Measurements from ENCODE around the gene DNM3.
"Not testable (repeated sequence)": the region's sequence is repeated elsewhere in the genome, so short reads cannot be mapped to it uniquely, and the experiment has no call there.

Gene DNM3

DNA sequence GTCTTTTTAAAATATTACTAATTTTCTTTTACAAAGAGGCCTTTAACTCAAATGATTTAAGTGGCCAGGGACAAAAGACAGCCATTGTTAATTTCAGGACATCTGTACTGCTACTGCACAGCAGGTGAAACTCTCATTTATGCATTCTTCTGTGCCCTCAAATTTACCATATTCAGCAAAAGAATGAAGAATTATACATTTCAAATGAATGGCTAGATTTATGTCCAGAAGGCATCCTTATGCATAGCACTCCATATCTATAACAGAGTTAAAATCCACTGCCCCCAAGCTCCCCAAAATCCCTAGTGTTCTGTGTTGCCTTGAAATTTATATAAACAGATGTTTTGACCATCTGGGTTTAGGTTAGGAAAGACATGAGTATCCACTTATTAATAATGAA, 202.6 kb downstream of the DNM3 start:
- no peak for DNase-seq

DNA sequence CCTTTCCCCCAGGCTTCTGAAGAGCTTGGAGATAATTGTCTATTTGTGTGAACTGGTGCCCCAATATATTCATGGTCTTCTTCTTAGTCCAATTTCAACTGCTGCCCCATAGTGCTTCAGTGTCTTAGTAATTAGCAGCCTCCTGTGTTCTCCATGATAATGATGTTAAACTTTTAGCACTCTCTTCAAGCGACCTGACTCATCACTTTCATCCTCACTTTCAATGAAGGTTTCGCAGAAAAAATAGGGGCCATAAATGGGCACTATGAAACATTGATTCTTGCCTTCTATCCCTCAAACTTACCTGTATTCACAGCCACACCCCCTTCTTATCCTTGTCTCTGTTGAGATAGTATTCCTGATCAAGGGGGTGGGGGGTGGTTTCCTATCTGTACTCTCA, 210.6 kb downstream of the DNM3 start:
- DNase-seq, result no peak

DNA sequence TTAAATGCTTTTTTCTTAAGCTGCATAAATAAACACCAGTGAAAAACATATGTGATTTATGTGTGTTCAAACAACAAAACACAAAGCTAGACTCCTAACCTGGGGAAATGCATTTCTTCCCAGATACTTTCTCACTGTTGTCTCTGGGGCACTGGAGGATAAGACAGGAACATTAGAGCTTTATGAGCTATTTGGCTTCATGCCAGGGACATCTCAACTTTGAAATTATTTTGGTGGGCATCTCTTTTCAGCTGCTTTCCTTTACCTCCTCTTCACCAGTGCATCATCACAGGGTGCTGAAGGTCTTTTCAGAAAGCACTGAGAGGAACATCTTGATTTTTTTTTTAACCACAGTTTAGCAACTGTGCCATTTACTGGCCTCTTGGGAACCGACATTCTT, 212.9 kb downstream of the DNM3 start:
- DNase-seq, result peak; percentile 80

DNA sequence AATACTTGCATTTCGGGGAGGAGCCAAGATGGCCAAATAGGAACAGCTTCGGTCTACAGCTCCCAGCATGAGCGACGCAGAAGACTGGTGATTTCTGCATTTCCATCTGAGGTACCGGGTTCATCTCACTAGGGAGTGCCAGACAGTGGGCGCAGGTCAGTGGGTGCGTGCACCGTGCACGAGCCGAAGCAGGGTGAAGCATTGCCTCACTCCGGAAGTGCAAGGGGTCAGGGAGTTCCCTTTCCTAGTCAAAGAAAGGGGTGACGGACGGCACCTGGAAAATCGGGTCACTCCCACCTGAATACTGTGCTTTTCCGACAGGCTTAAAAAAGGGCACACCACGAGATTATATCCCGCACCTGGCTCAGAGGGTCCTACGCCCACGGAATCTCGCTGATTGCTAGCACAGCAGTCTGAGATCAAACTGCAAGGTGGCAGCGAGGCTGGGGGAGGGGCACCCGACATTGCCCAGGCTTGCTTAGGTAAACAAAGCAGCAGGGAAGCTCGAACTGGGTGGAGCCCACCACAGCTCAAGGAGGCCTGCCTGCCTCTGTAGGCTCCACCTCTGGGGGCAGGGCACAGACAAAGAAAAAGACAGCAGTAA, 214.6 kb downstream of the DNM3 start:
- DNase-seq, result not testable (repeated sequence)

DNA sequence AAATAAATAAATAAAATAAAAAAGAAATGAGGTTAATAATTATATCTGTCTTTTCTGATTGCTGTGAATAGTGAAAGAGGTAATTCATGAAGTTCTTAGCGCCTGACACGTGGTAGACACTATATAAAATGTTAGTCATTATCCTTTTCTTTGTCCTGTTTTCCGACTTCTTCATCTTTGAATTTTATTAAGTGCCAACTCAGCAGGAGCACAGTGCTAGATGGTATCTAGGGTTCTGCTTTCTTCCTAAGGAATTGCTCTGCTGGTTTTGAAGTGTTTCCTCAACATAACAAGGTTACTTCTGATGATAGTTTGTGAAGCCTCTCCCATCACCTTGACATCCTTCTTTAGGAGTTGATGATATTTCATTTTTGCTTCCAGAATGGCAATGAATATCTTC, 227.0 kb downstream of the DNM3 start:
- no peak for DNase-seq

DNA sequence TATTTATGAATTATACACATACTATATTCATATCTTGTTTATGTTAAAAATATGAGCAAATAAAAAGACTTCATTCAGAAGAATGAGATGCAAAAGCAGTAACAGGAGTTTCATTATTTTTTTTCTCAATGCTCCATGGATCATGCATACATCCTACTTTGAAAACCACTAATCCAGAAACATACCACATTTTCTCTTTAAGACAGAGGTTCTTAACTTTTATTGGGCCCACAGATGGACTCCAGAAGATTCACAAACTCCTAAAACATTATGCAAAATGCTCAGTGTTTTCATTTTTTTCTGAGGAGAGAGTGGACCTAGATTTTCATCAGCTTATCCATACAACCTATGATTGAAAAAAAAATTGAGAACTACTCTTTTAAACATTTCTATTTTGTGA, 227.8 kb downstream of the DNM3 start:
- no peak for DNase-seq

DNA sequence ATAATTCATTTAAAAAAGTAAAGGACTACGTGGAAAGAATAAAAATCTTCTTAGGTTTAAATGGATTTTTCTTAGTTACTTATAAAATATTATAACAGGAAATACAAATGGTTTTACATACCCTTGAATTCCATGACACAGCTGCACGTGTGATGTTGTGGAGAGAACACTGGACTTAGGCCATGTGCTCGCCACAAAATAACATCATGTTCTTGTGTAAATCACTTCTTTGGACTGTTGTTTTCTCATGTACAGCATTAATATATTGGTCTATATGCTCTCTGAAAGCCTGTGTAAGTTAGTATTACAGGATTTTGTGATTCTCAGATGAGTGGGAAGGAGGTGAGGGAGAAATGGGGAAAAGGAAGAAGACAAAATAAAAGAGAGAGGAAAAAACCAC, 228.2 kb downstream of the DNM3 start:
- no peak for DNase-seq

DNA sequence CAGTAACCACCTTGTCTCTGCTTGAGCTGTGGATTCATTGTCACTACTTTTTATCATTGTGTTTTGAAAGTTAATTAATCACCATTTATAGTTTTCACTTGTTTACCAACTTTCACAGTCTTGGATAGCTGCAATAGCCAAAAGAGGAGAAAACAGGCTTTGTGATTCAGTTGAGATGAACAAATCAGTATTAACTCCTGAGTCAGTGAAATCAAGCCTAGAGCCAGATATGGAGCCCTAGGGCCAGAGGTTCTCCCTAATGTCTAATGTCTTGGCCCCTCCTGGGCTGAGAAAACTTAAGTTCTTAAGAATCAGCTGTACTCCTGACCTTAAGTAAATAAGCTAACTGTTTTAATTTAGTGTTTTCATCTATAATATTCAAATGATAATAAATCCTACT, 228.8 kb downstream of the DNM3 start:
- DNase-seq, result no peak

DNA sequence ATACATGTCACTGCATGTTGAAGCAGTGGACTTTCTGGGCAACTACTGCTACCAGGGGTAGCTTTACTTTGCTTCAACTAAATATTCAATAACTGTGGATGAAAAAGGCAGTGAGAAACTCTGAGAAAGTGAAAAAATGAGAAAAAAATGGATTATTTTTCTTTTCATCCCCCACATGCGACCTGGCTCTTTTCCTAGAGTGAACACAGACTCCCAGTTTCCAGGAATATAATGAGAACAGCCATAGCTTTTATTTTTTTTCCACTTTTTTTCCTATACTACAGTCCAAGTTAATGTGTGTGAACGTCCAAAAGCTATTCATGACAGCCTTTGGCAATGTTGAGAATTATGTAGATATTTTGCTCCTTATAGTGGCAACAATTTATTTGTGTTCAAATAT, 230.4 kb downstream of the DNM3 start:
- no peak for DNase-seq

DNA sequence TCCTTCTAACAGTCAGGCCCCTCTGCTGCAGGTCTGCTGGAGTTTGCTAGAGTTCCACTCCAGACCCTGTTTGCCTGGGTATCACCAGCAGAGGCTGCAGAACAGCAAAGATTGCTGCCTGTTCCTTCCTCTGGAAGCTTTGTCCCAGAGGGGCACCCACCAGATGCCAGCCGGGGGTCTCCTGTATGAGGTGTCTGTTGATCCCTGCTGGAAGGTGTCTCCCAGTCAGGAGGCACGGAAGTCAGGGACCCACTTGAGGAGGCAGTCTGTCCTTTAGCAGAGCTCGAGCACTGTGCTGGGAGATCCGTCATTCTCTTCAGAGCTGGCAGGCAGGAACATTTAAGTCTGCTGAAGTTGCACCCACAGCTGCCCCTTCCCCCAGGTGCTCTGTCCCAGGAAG, 238.6 kb downstream of the DNM3 start:
- not testable (repeated sequence) for DNase-seq

DNA sequence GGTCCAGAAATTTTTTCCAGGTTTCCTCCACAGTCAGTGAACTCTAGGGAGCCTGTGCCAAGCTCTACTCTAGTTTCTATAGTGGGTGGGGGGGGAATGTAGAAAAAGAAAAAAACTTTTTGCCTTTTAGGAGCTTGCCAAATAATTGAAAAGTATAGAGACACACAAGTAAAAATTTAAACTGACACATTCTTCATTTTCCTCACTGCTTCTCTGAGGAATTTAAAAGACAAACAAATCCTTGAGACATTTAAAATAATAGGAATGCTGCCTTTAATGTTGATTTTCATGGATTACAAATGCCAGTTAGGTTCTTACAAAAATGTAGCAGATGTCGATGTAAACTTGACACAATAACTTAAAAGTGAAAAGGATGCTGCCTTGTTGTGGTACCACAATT, 241.9 kb downstream of the DNM3 start:
- no peak for DNase-seq

DNA sequence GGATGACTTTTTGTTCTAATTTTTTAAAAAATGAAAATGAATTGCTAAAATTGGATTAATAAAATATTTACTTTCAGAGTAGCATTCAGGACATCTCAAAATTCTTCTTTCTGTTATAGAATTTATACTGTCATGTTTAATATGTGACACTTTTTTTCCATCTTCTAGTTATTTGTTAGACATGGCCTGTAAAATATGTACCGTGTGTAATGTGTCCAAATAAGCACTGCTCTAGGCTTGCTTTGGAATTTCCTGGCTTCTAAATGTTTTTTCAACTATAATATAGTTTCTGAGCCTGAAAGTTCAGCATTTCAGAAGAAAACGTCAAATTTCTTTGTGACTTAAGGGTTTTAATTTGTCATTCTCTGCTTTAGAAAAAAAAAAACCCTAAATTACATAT, 243.6 kb downstream of the DNM3 start:
- no peak for DNase-seq

DNA sequence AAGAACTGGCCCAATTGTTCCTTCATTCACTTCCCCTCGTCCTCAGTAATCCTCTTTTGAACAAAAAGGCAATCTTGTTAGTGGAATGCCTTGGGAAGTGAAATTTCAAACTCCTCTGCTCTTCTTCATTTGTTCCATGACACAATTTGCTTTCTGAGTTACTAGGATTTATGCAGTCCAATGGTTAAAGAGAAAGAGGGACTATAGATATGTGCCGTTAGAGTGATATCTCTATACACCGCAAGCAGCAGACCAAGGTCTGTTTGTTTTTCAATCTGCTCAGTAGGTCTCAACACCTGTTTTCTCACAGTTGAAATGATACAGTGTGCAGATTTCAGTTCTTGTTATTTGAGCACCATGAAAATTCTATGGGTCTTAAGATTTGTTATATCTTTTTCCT, 244.0 kb downstream of the DNM3 start:
- peak; percentile 20 for DNase-seq

DNA sequence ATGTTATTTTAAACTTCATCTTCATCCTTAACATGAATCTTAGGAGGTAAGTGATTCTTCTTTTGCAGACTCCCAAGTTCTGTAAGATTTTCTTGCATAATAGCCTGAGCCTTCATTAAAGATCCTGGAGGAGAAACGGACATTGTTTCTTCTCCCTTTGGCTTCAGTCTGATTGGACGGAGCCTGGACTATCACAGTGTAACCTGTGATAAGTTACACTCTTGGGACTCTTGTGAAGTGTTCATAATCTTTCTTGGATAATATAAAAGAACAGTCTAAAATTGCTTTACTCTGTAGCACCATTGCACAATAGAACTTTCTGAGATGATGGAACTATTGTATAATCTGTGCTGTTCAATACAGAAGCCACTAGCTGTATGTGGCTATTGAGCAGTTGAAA, 244.8 kb downstream of the DNM3 start:
- DNase-seq, result no peak

DNA sequence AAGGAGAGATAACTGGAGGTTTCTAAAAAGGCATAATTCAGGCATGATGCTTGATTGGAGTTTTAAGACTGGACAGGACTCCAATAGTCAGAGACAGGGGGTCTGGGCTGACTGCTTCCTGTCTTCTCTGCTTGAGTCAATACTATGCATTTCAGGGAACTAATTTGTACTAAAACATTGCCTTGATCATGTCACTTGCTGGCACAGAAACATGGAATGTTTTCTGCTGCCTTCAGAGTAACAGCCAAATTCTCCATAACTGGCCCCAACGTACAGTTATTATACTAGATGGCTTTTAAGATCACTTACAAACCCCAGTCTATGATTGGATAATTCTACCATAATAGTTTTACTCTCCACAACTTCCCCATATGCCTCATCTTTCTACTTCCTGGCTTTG, 247.0 kb downstream of the DNM3 start:
- no peak for DNase-seq

DNA sequence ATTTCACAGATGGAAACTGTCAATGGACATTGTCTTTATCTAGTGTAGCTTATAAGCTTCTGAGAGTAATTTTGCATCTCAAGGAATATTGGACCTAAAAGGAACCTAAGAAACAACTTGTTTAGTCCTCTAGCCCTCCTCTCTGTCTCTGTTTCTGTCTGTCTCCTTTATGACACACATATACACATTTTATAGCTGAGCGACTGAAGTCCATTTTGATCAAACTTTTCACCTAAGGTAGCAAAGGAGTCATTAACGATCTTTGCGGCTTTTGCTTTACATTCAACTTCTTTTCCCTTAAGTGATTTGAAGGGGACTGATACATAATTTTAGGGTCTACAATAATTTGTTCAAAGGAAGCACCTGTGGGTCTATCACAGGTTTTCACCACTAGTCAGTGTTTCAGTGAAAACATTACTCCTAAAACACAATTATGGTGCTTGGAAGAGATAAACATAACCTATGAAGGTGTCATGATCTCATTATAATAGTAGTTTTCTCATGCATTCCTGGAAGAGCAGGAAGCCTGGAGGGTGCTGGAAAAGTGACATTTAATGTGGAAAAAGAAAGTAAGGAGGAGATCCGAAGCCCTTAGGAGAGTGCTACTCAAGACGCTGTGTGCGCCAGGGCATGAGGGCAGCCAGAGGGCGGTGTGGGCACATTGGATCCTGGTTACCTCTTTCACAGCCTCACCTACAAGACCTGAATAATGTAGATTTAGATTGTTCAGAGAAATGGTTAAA, 248.6 kb downstream of the DNM3 start:
- peak; percentile 68 for DNase-seq

DNA sequence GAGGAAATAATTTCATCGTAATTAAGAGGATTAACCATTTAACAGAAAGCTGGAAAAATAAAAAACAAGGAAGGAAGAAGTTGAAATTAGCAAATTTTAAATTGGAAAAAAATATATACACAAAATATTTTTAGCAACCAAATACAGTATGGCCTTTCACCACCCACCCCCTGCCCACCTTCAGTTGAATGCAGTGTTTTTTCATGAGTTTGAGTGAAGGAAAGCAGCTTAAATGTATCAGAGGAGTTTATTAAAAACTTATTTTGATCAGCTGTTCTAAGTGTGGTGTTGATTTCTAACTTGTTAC, 249.2 kb downstream of the DNM3 start:
- no peak for DNase-seq

DNA sequence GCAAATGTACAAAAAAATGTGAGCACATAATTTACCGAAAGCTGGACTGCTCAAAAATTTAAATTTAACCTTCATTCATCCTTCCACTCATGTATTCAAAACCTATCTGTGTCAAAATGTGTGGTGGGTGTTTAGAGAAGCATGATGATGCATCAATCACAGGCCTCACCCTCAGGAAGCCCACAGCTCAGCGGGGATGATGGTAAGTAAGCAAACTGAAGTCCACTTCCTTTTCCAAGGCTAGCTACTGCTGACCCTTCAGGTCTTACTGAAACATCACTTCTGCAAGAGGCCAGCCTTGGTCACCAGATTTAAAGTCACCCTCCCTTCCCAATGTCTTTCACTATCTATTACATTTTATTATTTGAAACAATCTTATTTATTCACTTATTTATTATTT, 254.5 kb downstream of the DNM3 start:
- DNase-seq, result no peak

DNA sequence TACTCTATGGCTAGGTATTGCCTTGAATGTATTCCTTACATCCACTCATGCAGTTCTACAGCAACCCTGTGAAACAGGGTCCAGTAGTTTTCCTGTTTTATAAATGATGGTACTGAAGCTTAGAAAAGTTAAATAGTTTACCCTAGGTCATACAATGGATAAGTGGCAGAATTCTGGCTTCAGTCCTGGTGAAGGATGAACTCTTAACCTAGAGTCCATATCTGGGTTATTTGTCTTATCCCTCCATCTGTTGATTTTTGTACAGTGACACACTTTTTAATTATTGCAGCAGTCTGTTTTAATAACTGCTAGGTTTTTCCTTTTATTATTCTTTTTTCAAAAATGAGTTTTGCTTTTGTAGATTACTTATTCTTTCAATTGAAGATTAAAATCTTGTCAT, 263.9 kb downstream of the DNM3 start:
- DNase-seq, result peak; percentile 45

DNA sequence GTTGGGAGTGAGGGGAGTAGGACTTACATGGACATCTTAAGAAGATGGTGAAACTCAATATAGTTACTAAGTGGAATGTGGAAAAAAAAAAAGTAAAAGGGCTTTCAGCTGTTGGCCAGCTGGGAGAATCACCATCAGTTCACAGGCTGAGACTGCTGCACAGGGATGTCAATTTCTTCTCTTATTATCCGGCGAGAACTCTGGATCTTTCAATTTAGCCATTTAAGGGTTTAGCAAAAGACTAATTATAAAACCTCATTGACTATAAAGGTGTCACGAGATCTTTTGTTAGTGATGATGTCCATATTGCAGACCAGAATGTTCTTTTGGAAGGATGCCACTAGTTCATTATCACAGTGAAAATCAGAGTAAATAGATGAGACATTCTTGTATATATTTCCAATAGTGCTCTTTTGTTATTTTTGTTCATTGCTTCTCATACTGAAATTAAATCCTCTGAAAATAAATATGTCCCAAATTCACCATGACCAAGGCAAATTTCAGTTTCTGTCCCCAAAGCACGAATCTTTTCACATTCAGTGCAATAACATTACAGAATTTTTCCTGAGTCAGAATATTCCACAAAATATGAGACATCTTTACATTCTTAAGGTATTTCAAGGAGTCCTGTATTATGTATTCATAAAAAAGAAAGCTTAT, 266.1 kb downstream of the DNM3 start:
- DNase-seq, result peak; percentile 65

DNA sequence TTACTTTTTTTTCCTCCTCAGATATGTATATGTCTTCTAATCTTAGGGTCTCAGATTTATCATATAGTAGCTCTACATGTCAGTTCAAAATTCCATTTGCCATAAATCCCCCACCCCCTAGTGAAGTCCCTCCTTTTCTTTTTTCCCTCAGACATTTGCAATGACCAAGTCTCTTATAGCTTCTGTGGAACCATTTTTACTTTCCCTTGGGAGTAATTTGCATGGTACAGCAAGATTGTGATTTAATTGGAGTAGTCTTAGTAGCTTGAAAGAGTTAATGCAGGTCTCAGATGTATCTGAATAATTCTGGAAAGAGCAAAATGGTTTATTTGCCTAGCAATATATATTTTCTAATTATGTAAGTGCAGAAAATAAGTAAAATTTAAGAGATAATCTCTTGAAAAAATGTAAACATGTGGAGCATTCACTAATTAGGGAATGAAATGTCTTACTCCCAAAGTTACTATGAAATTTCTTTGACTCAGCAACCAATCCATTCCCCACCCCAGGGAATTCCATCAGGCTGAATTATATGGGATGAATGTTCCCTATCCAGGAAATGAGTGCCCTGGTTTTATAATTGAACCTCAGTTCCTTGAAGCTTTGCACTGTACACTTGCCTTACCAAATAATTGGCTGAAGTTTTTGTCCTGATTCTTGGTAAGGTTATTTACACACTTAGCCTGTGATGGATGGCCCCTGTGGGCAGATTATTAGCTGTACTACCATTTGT, 267.0 kb downstream of the DNM3 start:
- DNase-seq, result peak; percentile 67

DNA sequence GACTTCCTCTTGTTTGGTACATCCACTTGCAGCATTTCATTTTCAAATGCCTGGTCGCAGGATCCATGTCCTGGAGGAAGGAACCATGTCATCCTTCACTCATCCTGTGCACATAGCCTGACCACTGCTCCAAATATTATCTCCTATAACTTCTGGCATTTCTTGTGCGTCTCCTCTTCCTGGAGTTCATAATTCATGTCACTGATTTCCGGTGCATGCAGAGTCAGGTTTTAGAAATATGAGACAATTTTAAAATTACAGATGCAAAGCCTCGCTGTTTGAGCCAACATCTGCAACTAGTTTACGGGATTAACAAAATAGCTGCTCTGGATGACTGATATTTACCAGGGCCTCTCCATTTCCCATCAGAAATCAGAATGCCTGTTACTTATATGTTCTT, 268.1 kb downstream of the DNM3 start:
- peak; percentile 37 for DNase-seq

DNA sequence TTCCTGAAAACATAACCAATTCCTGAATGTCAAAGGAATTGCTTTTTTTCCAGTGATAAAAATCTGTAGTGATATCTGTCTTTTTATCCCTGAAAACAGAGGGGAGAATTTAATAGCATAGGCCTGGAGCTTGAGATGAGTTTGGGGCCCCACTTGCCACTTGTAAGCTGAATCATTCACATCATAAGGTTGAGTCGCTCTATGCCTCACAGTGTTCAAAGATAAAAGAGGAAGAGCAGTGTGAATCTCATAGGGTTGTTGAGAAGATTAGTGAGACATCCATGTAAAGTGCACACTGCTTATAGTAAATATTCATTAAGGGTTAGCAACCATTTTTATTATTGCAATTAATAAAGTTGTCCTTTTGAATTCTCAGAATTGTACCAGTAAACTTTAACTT, 271.3 kb downstream of the DNM3 start:
- DNase-seq, result no peak

DNA sequence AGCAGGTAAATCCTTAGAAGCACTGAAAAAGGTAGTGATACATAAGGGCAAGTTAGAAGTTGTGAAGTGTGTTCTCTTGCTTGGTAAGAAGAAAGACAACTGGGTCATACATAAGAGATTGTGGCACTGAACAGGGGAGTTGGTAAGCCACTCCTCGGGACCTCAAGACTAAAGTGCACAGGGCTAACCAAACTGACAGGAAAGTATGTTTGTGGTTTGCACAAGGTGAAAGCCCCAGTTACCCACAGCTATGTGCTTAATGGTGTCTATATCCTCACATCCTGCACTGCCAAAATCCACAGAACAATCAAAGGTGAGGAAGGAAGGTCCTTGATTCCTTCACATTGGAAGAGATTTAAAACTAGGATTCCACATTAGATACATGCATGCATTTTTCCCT, 276.5 kb downstream of the DNM3 start:
- DNase-seq, result no peak

Data from NCI-H69 (cell line).